Measurements from ENCODE around the gene EIF3CL. TPM values are rescaled to one million over a fixed set of nuclear protein-coding genes. Genes with fewer than 3 reads are reported as not detected.
"Not testable (repeated sequence)": the region's sequence is repeated elsewhere in the genome, so short reads cannot be mapped to it uniquely, and the experiment has no call there.

The EIF3CL gene
- total RNA-seq, 1 experiment from 2014 or later = 44.6 TPM

- not testable (repeated sequence) for H3K9me3 Mint-ChIP-seq (ENCODE audit: unreplicated experiment)
- BruUV-seq (replicated peaks) = TSS peak; percentile 36
These were observed 41.0 kb downstream of the EIF3CL start for GRCh38 chr16:28362600-28362999.

GRCh38 chr16:28338230-28338629 lies 65.4 kb downstream of the EIF3CL start:
- BruUV-seq (replicated peaks); intact Hi-C loops (cut with micrococcal nuclease; ENCODE audit: unreplicated experiment): not testable (repeated sequence)

More at GRCh38 chr16:28362600-28362999, 41.0 kb downstream of the EIF3CL start:
- H3K36me3 ChIP-seq (ENCODE audit: control insufficient read depth, insufficient read depth, low read length); H3K4me1 Mint-ChIP-seq (ENCODE audit: low read depth, unreplicated experiment); H3K4me1 ChIP-seq; intact Hi-C loops (cut with micrococcal nuclease; ENCODE audit: unreplicated experiment); DNase-seq; H3K36me3 Mint-ChIP-seq (ENCODE audit: insufficient read depth, unreplicated experiment); H3K9me3 ChIP-seq; H3K27me3 Mint-ChIP-seq (ENCODE audit: insufficient read depth, unreplicated experiment); H3K4me3 Mint-ChIP-seq (ENCODE audit: unreplicated experiment); H3K27me3 ChIP-seq (replicated peaks; ENCODE audit: control insufficient read depth, insufficient read depth, low read length); CTCF ChIA-PET; POLR2A ChIA-PET; H3K27ac Mint-ChIP-seq (ENCODE audit: unreplicated experiment); H3K4me3 ChIP-seq (ENCODE audit: low read depth, low read length): not testable (repeated sequence)

GRCh38 chr16:28336940-28337710 lies 66.5 kb downstream of the EIF3CL start:
- DNase-seq; H3K4me1 ChIP-seq; H3K9me3 Mint-ChIP-seq (ENCODE audit: unreplicated experiment); H3K27ac Mint-ChIP-seq (ENCODE audit: unreplicated experiment); H3K4me1 Mint-ChIP-seq (ENCODE audit: low read depth, unreplicated experiment); H3K27me3 Mint-ChIP-seq (ENCODE audit: insufficient read depth, unreplicated experiment); H3K9me3 ChIP-seq; POLR2A ChIA-PET; H3K27me3 ChIP-seq (replicated peaks; ENCODE audit: control insufficient read depth, insufficient read depth, low read length); H3K4me3 ChIP-seq (ENCODE audit: low read depth, low read length); intact Hi-C loops (cut with micrococcal nuclease; ENCODE audit: unreplicated experiment); H3K36me3 ChIP-seq (ENCODE audit: control insufficient read depth, insufficient read depth, low read length); H3K4me3 Mint-ChIP-seq (ENCODE audit: unreplicated experiment); BruUV-seq (replicated peaks); H3K36me3 Mint-ChIP-seq (ENCODE audit: insufficient read depth, unreplicated experiment): not testable (repeated sequence)
- CTCF ChIA-PET = interaction anchor here (0.7 kb wide), 1 partner anchor 192 kb away, joined by 4 read pairs; no protein-coding TSS in a partner anchor

More at GRCh38 chr16:28338230-28338629, 65.4 kb downstream of the EIF3CL start:
- H3K4me1 ChIP-seq; DNase-seq; POLR2A ChIA-PET; H3K4me3 Mint-ChIP-seq (ENCODE audit: unreplicated experiment); CTCF ChIA-PET; H3K4me1 Mint-ChIP-seq (ENCODE audit: low read depth, unreplicated experiment); H3K9me3 Mint-ChIP-seq (ENCODE audit: unreplicated experiment); H3K27me3 Mint-ChIP-seq (ENCODE audit: insufficient read depth, unreplicated experiment); H3K27me3 ChIP-seq (replicated peaks; ENCODE audit: control insufficient read depth, insufficient read depth, low read length); H3K9me3 ChIP-seq; H3K36me3 Mint-ChIP-seq (ENCODE audit: insufficient read depth, unreplicated experiment); H3K4me3 ChIP-seq (ENCODE audit: low read depth, low read length); H3K36me3 ChIP-seq (ENCODE audit: control insufficient read depth, insufficient read depth, low read length); H3K27ac Mint-ChIP-seq (ENCODE audit: unreplicated experiment): not testable (repeated sequence)

GRCh38 chr16:28335678-28336077 lies 68.0 kb downstream of the EIF3CL start:
- intact Hi-C loops (cut with micrococcal nuclease; ENCODE audit: unreplicated experiment); H3K36me3 Mint-ChIP-seq (ENCODE audit: insufficient read depth, unreplicated experiment); H3K27me3 Mint-ChIP-seq (ENCODE audit: insufficient read depth, unreplicated experiment); H3K27ac Mint-ChIP-seq (ENCODE audit: unreplicated experiment); CTCF ChIA-PET; DNase-seq; H3K27me3 ChIP-seq (replicated peaks; ENCODE audit: control insufficient read depth, insufficient read depth, low read length); H3K4me1 ChIP-seq; POLR2A ChIA-PET; H3K4me1 Mint-ChIP-seq (ENCODE audit: low read depth, unreplicated experiment); H3K9me3 Mint-ChIP-seq (ENCODE audit: unreplicated experiment); H3K36me3 ChIP-seq (ENCODE audit: control insufficient read depth, insufficient read depth, low read length); H3K4me3 Mint-ChIP-seq (ENCODE audit: unreplicated experiment); H3K9me3 ChIP-seq; BruUV-seq (replicated peaks); H3K4me3 ChIP-seq (ENCODE audit: low read depth, low read length): not testable (repeated sequence)

- intact Hi-C loops (cut with micrococcal nuclease; ENCODE audit: unreplicated experiment); H3K9me3 ChIP-seq; H3K4me1 ChIP-seq; POLR2A ChIA-PET; H3K27me3 ChIP-seq (replicated peaks; ENCODE audit: control insufficient read depth, insufficient read depth, low read length); H3K4me1 Mint-ChIP-seq (ENCODE audit: low read depth, unreplicated experiment); H3K4me3 Mint-ChIP-seq (ENCODE audit: unreplicated experiment); DNase-seq; H3K27me3 Mint-ChIP-seq (ENCODE audit: insufficient read depth, unreplicated experiment); BruUV-seq (replicated peaks); CTCF ChIA-PET; H3K36me3 ChIP-seq (ENCODE audit: control insufficient read depth, insufficient read depth, low read length); H3K9me3 Mint-ChIP-seq (ENCODE audit: unreplicated experiment); H3K36me3 Mint-ChIP-seq (ENCODE audit: insufficient read depth, unreplicated experiment); H3K4me3 ChIP-seq (ENCODE audit: low read depth, low read length); H3K27ac Mint-ChIP-seq (ENCODE audit: unreplicated experiment): not testable (repeated sequence)
These were observed 71.0 kb downstream of the EIF3CL start for GRCh38 chr16:28332632-28333031.

GRCh38 chr16:28330981-28331380 lies 72.7 kb downstream of the EIF3CL start:
- H3K36me3 Mint-ChIP-seq (ENCODE audit: insufficient read depth, unreplicated experiment); H3K27me3 ChIP-seq (replicated peaks; ENCODE audit: control insufficient read depth, insufficient read depth, low read length); H3K9me3 Mint-ChIP-seq (ENCODE audit: unreplicated experiment); CTCF ChIA-PET; BruUV-seq (replicated peaks); H3K27me3 Mint-ChIP-seq (ENCODE audit: insufficient read depth, unreplicated experiment); H3K27ac Mint-ChIP-seq (ENCODE audit: unreplicated experiment); H3K4me1 Mint-ChIP-seq (ENCODE audit: low read depth, unreplicated experiment); DNase-seq; H3K4me3 ChIP-seq (ENCODE audit: low read depth, low read length); H3K4me1 ChIP-seq; H3K4me3 Mint-ChIP-seq (ENCODE audit: unreplicated experiment); H3K9me3 ChIP-seq; intact Hi-C loops (cut with micrococcal nuclease; ENCODE audit: unreplicated experiment); H3K36me3 ChIP-seq (ENCODE audit: control insufficient read depth, insufficient read depth, low read length); POLR2A ChIA-PET: not testable (repeated sequence)

GRCh38 chr16:28330232-28330631 lies 73.4 kb downstream of the EIF3CL start:
- H3K36me3 ChIP-seq (ENCODE audit: control insufficient read depth, insufficient read depth, low read length); intact Hi-C loops (cut with micrococcal nuclease; ENCODE audit: unreplicated experiment); H3K4me1 ChIP-seq; BruUV-seq (replicated peaks); CTCF ChIA-PET; H3K4me3 ChIP-seq (ENCODE audit: low read depth, low read length); H3K27ac Mint-ChIP-seq (ENCODE audit: unreplicated experiment); H3K4me1 Mint-ChIP-seq (ENCODE audit: low read depth, unreplicated experiment); H3K4me3 Mint-ChIP-seq (ENCODE audit: unreplicated experiment); H3K27me3 Mint-ChIP-seq (ENCODE audit: insufficient read depth, unreplicated experiment); H3K9me3 ChIP-seq; DNase-seq; H3K9me3 Mint-ChIP-seq (ENCODE audit: unreplicated experiment); POLR2A ChIA-PET; H3K27me3 ChIP-seq (replicated peaks; ENCODE audit: control insufficient read depth, insufficient read depth, low read length); H3K36me3 Mint-ChIP-seq (ENCODE audit: insufficient read depth, unreplicated experiment): not testable (repeated sequence)
